Liver (tissue), 9 donors: ENCODE results near the gene TBRG4. TPM values are rescaled to one million over a fixed set of nuclear protein-coding genes. Genes with fewer than 3 reads are reported as not detected.

ENCODE experiments used
- DNase-seq: peaks from one replicate; pipeline ENCODE4 v3.0.0-alpha.2; 2017; ENCODE audit warnings: low spot score
- H3K27ac ChIP-seq, 2 donors: one replicate each; pipeline ENCODE4 v1.7.0; 2013; ENCODE audit warnings: inconsistent platforms in 2 of 2, low read length in 2 of 2, control low read depth in 1 of 2, low read depth in 1 of 2, mild to moderate bottlenecking in 1 of 2
- H3K27me3 ChIP-seq, 4 donors: one replicate each; pipeline versions ENCODE4 v1.6.1 to v1.7.0; 2013; ENCODE audit warnings: low read length in 3 of 4, inconsistent platforms in 1 of 4, mild to moderate bottlenecking in 1 of 4, moderate library complexity in 1 of 4; ENCODE audit not compliant: control insufficient read depth in 4 of 4, insufficient read depth in 4 of 4
- H3K36me3 ChIP-seq, 4 donors: one replicate each; pipeline versions ENCODE4 v1.6.1 to v1.7.0; 2013; ENCODE audit warnings: low read length in 3 of 4, mild to moderate bottlenecking in 3 of 4, low read depth in 1 of 4, moderate library complexity in 1 of 4; ENCODE audit not compliant: control insufficient read depth in 4 of 4, insufficient read depth in 3 of 4
- H3K4me1 ChIP-seq, 4 donors: one replicate each; pipeline versions ENCODE4 v1.6.1 to v1.7.0; 2013; ENCODE audit warnings: low read length in 3 of 4, mild to moderate bottlenecking in 3 of 4, moderate library complexity in 1 of 4; ENCODE audit not compliant: control insufficient read depth in 4 of 4, insufficient read depth in 4 of 4
- H3K4me3 ChIP-seq, 3 donors: one replicate each; pipeline versions ENCODE4 v1.6.1 to v1.7.0; 2013; ENCODE audit warnings: low read length in 3 of 3, control low read depth in 1 of 3, low read depth in 1 of 3, mild to moderate bottlenecking in 1 of 3
- H3K9ac ChIP-seq, 2 donors: one replicate each; pipeline ENCODE4 v1.7.0; 2013; ENCODE audit warnings: low read length in 2 of 2, mild to moderate bottlenecking in 2 of 2, moderate library complexity in 2 of 2, control low read depth in 1 of 2, low read depth in 1 of 2
- H3K9me3 ChIP-seq, 4 donors: one replicate each; pipeline versions ENCODE4 v1.6.1 to v1.7.0; 2013; ENCODE audit warnings: low read length in 3 of 4; ENCODE audit not compliant: control insufficient read depth in 4 of 4
- ATF3 ChIP-seq: IDR thresholded peaks from 2 replicates; pipeline ENCODE4 v1.6.1; 2016; ENCODE audit warnings: antibody characterized with exemption
- CTCF ChIP-seq: fragments of 150-350 bp; IDR thresholded peaks from 2 replicates; pipeline ENCODE4 v1.5.1; 2017; ENCODE audit warnings: improper control_type of control experiment, low read depth, low read length; ENCODE audit not compliant: missing input control
- EGR1 ChIP-seq, 2 donors: IDR thresholded peaks; 2 replicates each; pipeline ENCODE4 v1.6.1; 2016 to 2018; ENCODE audit warnings: antibody characterized with exemption in 2 of 2, low read depth in 2 of 2
- FOXA1 ChIP-seq: IDR thresholded peaks from 2 replicates; pipeline ENCODE4 v1.6.1; 2016; ENCODE audit warnings: antibody characterized with exemption
- FOXA2 ChIP-seq: IDR thresholded peaks from 2 replicates; pipeline ENCODE4 v1.6.1; 2016; ENCODE audit warnings: antibody characterized with exemption
- GABPA ChIP-seq, 2 donors: IDR thresholded peaks in 1 of 2; conservative IDR thresholded peaks in 1 of 2; 2 replicates each; pipeline ENCODE4 v1.6.1; 2016; ENCODE audit warnings: antibody characterized with exemption in 2 of 2, mild to moderate bottlenecking in 1 of 2, moderate library complexity in 1 of 2
- HNF4A ChIP-seq, 2 donors: conservative IDR thresholded peaks; 2 replicates each; pipeline ENCODE4 v1.6.1; 2016; ENCODE audit warnings: antibody characterized with exemption in 2 of 2, mild to moderate bottlenecking in 2 of 2
- HNF4G ChIP-seq: IDR thresholded peaks from 2 replicates; pipeline ENCODE4 v1.6.1; 2016; ENCODE audit warnings: antibody characterized with exemption
- NR2F2 ChIP-seq: IDR thresholded peaks from 2 replicates; pipeline ENCODE4 v1.6.1; 2016; ENCODE audit warnings: antibody characterized with exemption
- RAD21 ChIP-seq, 2 donors: IDR thresholded peaks; 2 replicates each; pipeline ENCODE4 v1.6.1; 2016; ENCODE audit warnings: antibody characterized with exemption in 2 of 2, mild to moderate bottlenecking in 2 of 2
- RXRA ChIP-seq, 2 donors: IDR thresholded peaks; 2 replicates each; pipeline ENCODE4 v1.6.1; 2017 to 2018; ENCODE audit warnings: antibody characterized with exemption in 2 of 2, mild to moderate bottlenecking in 1 of 2
- SP1 ChIP-seq: IDR thresholded peaks from 2 replicates; pipeline ENCODE4 v1.6.1; 2018; ENCODE audit warnings: antibody characterized with exemption, mild to moderate bottlenecking
- TAF1 ChIP-seq: conservative IDR thresholded peaks from 2 replicates; pipeline ENCODE4 v1.6.1; 2016; ENCODE audit warnings: antibody characterized with exemption, mild to moderate bottlenecking
- YY1 ChIP-seq: IDR thresholded peaks from 2 replicates; pipeline ENCODE4 v1.6.1; 2016; ENCODE audit warnings: antibody characterized with exemption, mild to moderate bottlenecking
- WGBS: extraction: QIAGEN DNeasy Blood & Tissue Kit; methylation state at CpG from one replicate; pipeline ENCODE4 v1.1.7; 2013; 5-methylcytosine and 5-hydroxymethylcytosine counted together
- polyA plus RNA-seq, 2 donors: library from polyadenylated mRNA; stranded (reverse) in 1 of 2; unstranded in 1 of 2; fragments of 200-250 nt in 1 of 2; fragments of >200 nt in 1 of 2; fragmentation: Nextera tagmentation in 1 of 2; extraction: Ambion mirVana in 1 of 2; gene quantifications; one replicate each; pipeline versions ENCODE4 v1.2.1 to v1.2.3, GENCODE V29; 2013 to 2015
- total RNA-seq, 2 donors: library from RNA; depleted of rRNA; stranded (reverse); fragments of >200 nt; gene quantifications; one replicate each; pipeline ENCODE4 v1.2.3, GENCODE V29; 2014
- TF ChIP-seq, protein P1 (sequence below): IDR thresholded peaks from 2 replicates; pipeline ENCODE4 v1.6.1; 2016; ENCODE audit warnings: antibody characterized with exemption, mild to moderate bottlenecking
- donor health status: healthy.
- donor health status: healthy.
- donor health status: healthy.
- donor health status: healthy.
- donor health status: healthy.

TBRG4 gene
- total and polyA plus RNA-seq, 4 donors = 30.3 to 47.6 (median 38.2) TPM

GRCh38 chr7:45145881-45146280 lies 34.4 kb upstream of the TBRG4 start:
- TF ChIP-seq TAF1 = no peak
- TF ChIP-seq FOXA2 = no peak
- TF ChIP-seq YY1 = no peak
- TF ChIP-seq, protein P1, sequence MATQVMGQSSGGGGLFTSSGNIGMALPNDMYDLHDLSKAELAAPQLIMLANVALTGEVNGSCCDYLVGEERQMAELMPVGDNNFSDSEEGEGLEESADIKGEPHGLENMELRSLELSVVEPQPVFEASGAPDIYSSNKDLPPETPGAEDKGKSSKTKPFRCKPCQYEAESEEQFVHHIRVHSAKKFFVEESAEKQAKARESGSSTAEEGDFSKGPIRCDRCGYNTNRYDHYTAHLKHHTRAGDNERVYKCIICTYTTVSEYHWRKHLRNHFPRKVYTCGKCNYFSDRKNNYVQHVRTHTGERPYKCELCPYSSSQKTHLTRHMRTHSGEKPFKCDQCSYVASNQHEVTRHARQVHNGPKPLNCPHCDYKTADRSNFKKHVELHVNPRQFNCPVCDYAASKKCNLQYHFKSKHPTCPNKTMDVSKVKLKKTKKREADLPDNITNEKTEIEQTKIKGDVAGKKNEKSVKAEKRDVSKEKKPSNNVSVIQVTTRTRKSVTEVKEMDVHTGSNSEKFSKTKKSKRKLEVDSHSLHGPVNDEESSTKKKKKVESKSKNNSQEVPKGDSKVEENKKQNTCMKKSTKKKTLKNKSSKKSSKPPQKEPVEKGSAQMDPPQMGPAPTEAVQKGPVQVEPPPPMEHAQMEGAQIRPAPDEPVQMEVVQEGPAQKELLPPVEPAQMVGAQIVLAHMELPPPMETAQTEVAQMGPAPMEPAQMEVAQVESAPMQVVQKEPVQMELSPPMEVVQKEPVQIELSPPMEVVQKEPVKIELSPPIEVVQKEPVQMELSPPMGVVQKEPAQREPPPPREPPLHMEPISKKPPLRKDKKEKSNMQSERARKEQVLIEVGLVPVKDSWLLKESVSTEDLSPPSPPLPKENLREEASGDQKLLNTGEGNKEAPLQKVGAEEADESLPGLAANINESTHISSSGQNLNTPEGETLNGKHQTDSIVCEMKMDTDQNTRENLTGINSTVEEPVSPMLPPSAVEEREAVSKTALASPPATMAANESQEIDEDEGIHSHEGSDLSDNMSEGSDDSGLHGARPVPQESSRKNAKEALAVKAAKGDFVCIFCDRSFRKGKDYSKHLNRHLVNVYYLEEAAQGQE = no peak
- no peak for TF ChIP-seq RXRA (IDR thresholded peaks at IDR 0.05)
- TF ChIP-seq SP1 = no peak
- no peak for TF ChIP-seq ATF3
- peaks cover 0 to 2% (median 0%) of the 10 kb centered on the region in 4 donors for H3K27me3 ChIP-seq
- H3K4me1 ChIP-seq = no peaks in the 10 kb centered on the region
- DNase-seq = no peak
- no peaks in the 10 kb centered on the region for H3K9me3 ChIP-seq
- no peak overlapping the region for H3K4me3 ChIP-seq
- no peaks in the 10 kb centered on the region for H3K36me3 ChIP-seq
- no peak overlapping the region for H3K9ac ChIP-seq
- no peak overlapping the region for H3K27ac ChIP-seq
- 86% methylated on average over 7 of the region's 7 CpGs for WGBS

- H3K4me3 ChIP-seq = no peak overlapping the region
- TF ChIP-seq GABPA (IDR thresholded peaks at IDR 0.05 in 1 of 2, conservative IDR thresholded peaks at IDR 0.05 in 1 of 2) (no peak), TAF1 (no peak), RAD21 (IDR thresholded peaks at IDR 0.05) (no peak)
- WGBS = 95% methylated on average over 4 of the region's 4 CpGs
- no peaks in the 10 kb centered on the region for H3K9me3 ChIP-seq
- no peak overlapping the region for H3K9ac ChIP-seq
- H3K27ac ChIP-seq = no peak overlapping the region
- DNase-seq = no peak
- H3K36me3 ChIP-seq = no peaks in the 10 kb centered on the region
- H3K4me1 ChIP-seq = no peaks in the 10 kb centered on the region
- H3K27me3 ChIP-seq = peaks cover 0 to 2% (median 0%) of the 10 kb centered on the region in 4 donors
Measured at GRCh38 chr7:45143616-45144015, 32.1 kb upstream of the TBRG4 start.

GRCh38 chr7:45140827-45141226 lies 29.3 kb upstream of the TBRG4 start:
- 83% methylated on average over 4 of the region's 4 CpGs for whole genome bisulfite sequencing
- Histone ChIP-seq H3K36me3 (no peaks in the 10 kb centered on the region), H3K9ac (no peak overlapping the region), H3K9me3 (no peaks in the 10 kb centered on the region), H3K27ac (no peak overlapping the region), H3K4me1 (no peaks in the 10 kb centered on the region), H3K4me3 (no peak overlapping the region), H3K27me3 (no peaks in the 10 kb centered on the region)
- no peak for DNase-seq
- TF ChIP-seq TAF1 = no peak
- TF ChIP-seq FOXA1 = no peak
- no peak for TF ChIP-seq CTCF
- TF ChIP-seq EGR1 (IDR thresholded peaks at IDR 0.05; ENCODE audit: low read depth in 2 of 2) = no peak
- no peak for TF ChIP-seq HNF4G
- no peak for TF ChIP-seq YY1
- TF ChIP-seq, protein P1 = no peak
- no peak for TF ChIP-seq NR2F2
- TF ChIP-seq GABPA (IDR thresholded peaks at IDR 0.05 in 1 of 2, conservative IDR thresholded peaks at IDR 0.05 in 1 of 2) = no peak
- TF ChIP-seq RXRA (IDR thresholded peaks at IDR 0.05) = no peak
- TF ChIP-seq RAD21 (IDR thresholded peaks at IDR 0.05) = no peak
- no peak for TF ChIP-seq HNF4A (conservative IDR thresholded peaks at IDR 0.05)
- TF ChIP-seq SP1 = no peak
